ENCODE results near the gene WDHD1. TPM values are rescaled to one million over a fixed set of nuclear protein-coding genes. Genes with fewer than 3 reads are reported as not detected.
"Not testable (repeated sequence)": the region's sequence is repeated elsewhere in the genome, so short reads cannot be mapped to it uniquely, and the experiment has no call there.

WDHD1 gene
- total RNA-seq, 2 experiments from 2014 or later, result 36.2 to 36.9 TPM

DNA sequence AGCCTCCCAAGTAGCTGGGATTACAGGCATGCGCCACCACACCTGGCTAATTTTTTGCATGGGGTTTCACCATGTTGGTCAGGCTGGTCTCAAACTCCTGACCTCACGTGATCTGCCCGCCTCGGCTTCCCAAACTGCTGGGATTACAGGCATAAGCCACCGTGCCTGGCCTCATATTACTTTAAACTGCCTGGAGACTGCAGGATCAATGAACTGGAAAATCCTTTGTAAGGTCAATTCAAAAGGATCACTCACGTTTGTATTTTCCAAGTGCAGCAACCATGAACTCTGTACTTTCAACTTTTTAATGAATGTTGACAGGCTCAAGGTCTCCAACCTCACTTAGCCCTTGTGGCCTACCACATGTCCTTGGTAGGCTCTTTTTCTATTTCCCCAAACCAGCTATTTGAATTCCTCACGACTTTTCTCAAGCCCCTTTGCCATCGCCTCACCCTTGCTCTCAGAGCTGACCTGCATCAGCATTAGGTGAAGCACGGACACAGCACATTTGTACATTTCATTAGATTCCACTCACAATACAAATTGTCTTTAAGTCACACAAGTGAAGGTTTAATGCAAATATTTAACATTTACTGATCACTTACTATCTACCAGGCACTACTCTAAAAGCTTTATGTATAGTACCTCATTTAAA lies 82.0 kb downstream of the WDHD1 start:
- Mint-ChIP-seq H3K27me3 (no peaks in the 10 kb centered on the region), H3K4me1 (peaks cover 15% of the 10 kb centered on the region), H3K36me3 (ENCODE audit: low read depth) (peaks cover 36% of the 10 kb centered on the region), H3K9me3 (peaks cover under 1% of the 10 kb centered on the region), H3K27ac (no peak overlapping the region), H3K4me3 (no peak overlapping the region)
- DNase-seq, result no peak
- POLR2A ChIA-PET, result no interaction called here
- CTCF ChIA-PET, result no interaction called here

DNA sequence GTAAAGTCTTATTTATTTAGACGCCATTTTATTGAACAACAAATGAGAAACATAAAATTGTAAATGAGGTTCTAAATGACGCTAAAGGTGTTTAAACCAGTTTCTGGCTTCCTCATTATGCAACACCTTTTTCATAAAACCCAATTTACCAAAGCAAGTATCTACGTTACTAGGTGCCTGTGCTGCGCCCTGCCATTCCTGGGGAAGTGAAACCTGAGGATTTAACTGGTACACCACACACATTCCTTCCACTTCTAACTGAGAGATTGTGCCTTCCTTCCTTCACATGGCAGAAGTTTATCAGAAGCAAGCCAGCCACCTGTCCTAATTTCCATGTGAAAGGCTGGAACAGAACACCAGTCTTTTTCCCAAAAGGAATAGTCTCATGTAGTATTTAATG lies 84.0 kb downstream of the WDHD1 start:
- Mint-ChIP-seq H3K36me3 (ENCODE audit: low read depth) (peaks cover 18% of the 10 kb centered on the region), H3K4me3 (no peak overlapping the region), H3K27ac (no peak overlapping the region), H3K9me3 (no peaks in the 10 kb centered on the region), H3K4me1 (peaks cover 11% of the 10 kb centered on the region), H3K27me3 (no peaks in the 10 kb centered on the region)
- ChIA-PET POLR2A (no interaction called here), CTCF (no interaction called here)
- no peak for DNase-seq

DNA sequence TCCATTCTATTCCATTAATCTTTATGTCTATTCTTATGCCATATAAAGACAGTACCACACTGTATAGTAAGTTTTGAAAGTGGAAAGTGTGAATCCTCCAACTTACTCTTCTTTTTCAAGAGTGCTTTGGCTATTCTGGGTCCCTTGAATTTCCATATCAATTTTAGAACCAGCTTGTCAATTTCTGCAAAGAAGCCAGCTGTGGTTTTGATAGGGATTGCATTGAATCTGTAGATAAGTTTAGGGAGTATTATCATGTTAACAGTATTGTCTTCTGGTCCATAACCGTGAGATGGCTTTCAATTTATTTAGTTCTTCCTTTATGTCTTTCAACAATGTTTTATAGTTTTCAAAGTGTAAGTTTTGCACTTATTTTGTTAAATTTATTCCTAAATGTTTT lies 90.1 kb downstream of the WDHD1 start:
- H3K36me3 Mint-ChIP-seq (ENCODE audit: low read depth), result no peaks in the 10 kb centered on the region
- POLR2A ChIA-PET, result interaction anchor here (1.0 to 1.8 kb wide), 2 partner anchors 11 to 34 kb away, joined by 3 to 4 read pairs; partner anchors contain the start of gene GCH1
- no peaks in the 10 kb centered on the region for H3K4me1 Mint-ChIP-seq
- no peaks in the 10 kb centered on the region for H3K27me3 Mint-ChIP-seq
- DNase-seq, result no peak
- no peak overlapping the region for H3K27ac Mint-ChIP-seq
- CTCF ChIA-PET, result no interaction called here
- H3K9me3 Mint-ChIP-seq, result no peaks in the 10 kb centered on the region
- no peak overlapping the region for H3K4me3 Mint-ChIP-seq

DNA sequence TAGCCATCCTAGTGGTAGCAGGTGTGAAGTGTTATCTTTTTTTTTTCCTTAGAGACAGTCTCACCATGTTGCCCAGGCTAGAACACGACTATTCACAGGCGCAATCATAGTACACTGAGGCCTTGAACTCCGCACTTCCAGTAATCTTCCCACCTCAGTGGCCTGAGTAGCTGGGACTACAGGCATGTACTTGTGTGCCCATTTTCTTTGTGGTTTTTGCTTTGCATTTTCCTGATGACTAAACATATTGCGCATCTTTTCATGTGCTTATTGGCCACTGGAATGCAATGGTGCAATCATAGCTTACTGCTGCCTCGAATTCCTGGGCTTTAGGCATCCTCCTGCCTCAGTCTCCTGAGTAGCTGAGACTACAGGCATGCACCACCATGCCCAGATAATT lies 90.9 kb downstream of the WDHD1 start:
- no peak for DNase-seq
- ChIA-PET CTCF (interaction anchor here (0.6 kb wide), 1 partner anchor 36 kb away, joined by 3 read pairs; no protein-coding TSS in a partner anchor), POLR2A (no interaction called here)
- no peaks in the 10 kb centered on the region for H3K27me3 Mint-ChIP-seq
- H3K4me1 Mint-ChIP-seq, result peaks cover 2% of the 10 kb centered on the region
- H3K4me3 Mint-ChIP-seq, result no peak overlapping the region
- no peak overlapping the region for H3K27ac Mint-ChIP-seq
- no peaks in the 10 kb centered on the region for H3K36me3 Mint-ChIP-seq (ENCODE audit: low read depth)
- no peaks in the 10 kb centered on the region for H3K9me3 Mint-ChIP-seq

DNA sequence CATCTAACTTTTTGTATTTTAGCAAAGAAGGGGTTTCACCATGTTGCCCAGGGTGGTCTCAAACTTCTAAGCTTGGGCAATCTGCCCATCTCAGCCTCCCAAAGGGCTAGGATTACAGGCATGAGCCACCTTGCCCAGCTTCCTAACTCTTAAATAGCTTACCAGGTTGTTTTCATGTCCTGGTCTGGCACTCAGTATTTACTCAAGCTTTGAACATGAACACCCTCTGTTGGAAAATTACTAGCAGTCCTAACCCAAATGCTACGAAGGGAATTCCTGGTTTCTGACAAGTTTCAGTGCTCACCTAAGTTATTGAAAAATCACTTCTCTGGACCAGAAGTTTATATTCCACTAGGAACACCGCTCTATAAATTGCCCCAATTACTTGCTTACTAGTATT lies 91.8 kb downstream of the WDHD1 start:
- no peaks in the 10 kb centered on the region for H3K9me3 Mint-ChIP-seq
- CTCF ChIA-PET, result no interaction called here
- POLR2A ChIA-PET, result no interaction called here
- peaks cover 2% of the 10 kb centered on the region for H3K4me1 Mint-ChIP-seq
- no peaks in the 10 kb centered on the region for H3K27me3 Mint-ChIP-seq
- no peak overlapping the region for H3K27ac Mint-ChIP-seq
- H3K4me3 Mint-ChIP-seq, result no peak overlapping the region
- no peaks in the 10 kb centered on the region for H3K36me3 Mint-ChIP-seq (ENCODE audit: low read depth)
- no peak for DNase-seq

DNA sequence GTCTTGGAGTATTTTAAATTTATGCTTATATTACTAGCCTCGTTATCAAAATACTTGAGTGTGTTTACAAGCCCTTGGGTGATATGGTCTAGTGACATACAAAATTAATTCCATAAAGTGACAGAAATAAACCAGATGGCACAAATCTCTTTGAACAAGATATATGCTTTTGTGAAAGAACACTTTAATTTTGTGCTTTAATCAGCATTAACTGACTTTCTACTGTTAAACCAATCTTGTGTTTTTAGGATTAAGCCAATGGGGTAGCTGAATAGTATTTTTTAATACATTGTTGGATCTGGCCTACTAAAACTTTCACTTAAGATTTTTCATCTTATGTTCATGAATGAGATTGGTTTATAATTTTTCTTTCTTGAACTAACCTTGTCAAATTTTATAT lies 93.9 kb downstream of the WDHD1 start:
- Mint-ChIP-seq H3K9me3 (no peaks in the 10 kb centered on the region), H3K36me3 (ENCODE audit: low read depth) (no peaks in the 10 kb centered on the region), H3K4me3 (no peak overlapping the region), H3K4me1 (peaks cover 2% of the 10 kb centered on the region), H3K27me3 (no peaks in the 10 kb centered on the region), H3K27ac (no peak overlapping the region)
- no peak for DNase-seq
- ChIA-PET CTCF (no interaction called here), POLR2A (no interaction called here)

DNA sequence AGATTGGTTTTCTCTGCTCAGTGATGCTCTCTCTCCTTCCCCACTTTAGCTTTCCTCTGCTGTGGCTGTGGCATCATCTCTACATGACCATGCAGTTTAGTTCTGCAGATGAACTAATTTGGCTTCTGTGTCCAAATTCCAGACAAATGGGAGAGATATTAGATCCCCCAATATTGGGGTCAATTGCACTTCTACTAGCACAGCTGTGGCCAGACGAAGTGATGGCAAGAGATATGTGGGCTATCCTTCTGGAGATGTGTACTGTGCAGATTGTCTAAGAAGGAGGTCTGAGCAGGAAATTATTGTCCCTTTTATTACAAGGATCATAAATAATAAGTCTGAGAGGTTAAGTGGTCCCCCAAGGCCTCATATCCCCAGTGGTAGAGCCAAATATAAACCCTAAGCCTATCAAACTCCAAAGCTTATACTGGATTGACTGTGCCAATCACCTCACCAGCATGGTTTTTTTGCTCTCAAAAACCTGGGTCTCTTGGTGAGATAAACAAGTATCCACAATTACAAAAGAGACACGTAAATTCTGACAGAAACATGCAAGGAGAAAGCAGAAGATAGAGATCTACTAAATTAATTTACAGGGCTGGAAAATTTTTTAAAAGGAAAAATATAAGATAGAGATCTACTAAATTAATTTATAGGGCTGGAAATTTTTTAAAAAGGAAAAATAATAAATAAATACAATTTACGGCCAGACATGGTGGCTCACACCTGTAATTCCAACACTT lies 95.1 kb downstream of the WDHD1 start:
- ChIA-PET POLR2A (no interaction called here), CTCF (no interaction called here)
- Mint-ChIP-seq H3K36me3 (ENCODE audit: low read depth) (no peaks in the 10 kb centered on the region), H3K4me1 (peaks cover 6% of the 10 kb centered on the region), H3K27me3 (no peaks in the 10 kb centered on the region), H3K27ac (no peak overlapping the region), H3K4me3 (no peak overlapping the region), H3K9me3 (no peaks in the 10 kb centered on the region)
- no peak for DNase-seq

DNA sequence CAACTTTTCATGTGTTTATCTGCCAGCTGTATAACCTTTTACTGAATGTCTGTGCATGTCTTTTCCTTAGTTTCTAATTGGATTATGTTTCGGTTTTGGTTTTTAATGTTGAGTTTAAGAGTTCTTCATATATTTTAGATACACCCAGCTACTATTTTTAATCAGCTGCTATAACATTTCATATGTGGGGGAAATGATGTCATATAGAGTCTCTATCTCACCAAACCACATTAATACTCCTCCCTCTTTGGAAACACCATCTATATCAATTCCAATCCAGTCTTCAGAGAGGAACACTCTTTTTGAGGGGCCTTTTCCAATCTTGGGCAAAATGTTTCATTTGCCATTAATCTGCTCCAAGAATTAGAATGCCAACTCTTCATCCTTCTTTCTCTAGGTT lies 95.8 kb downstream of the WDHD1 start:
- DNase-seq, result no peak
- Mint-ChIP-seq H3K36me3 (ENCODE audit: low read depth) (no peaks in the 10 kb centered on the region), H3K4me1 (peaks cover 6% of the 10 kb centered on the region), H3K9me3 (no peaks in the 10 kb centered on the region), H3K27ac (no peak overlapping the region), H3K4me3 (no peak overlapping the region), H3K27me3 (no peaks in the 10 kb centered on the region)
- ChIA-PET POLR2A (no interaction called here), CTCF (no interaction called here)

DNA sequence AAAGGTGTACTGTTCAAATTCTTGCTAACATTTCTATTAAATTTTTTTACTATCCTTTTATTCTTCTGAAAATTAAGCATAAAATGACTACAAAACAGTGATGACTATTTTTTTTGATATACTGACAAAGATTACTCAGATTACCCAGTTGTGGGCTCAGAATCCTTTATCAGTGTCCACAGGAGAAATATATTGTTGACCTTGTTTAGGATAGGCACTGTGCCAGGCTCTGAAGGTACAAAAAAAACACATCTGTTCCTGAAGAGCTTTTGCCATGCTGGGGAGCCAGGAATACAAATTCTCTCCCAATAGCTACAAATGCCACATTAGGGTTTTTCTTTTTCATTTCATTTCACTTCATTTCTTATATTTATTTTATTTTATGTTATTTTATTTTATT lies 97.3 kb downstream of the WDHD1 start:
- Mint-ChIP-seq H3K4me3 (no peak overlapping the region), H3K36me3 (ENCODE audit: low read depth) (no peaks in the 10 kb centered on the region), H3K27me3 (no peaks in the 10 kb centered on the region), H3K4me1 (peaks cover 6% of the 10 kb centered on the region), H3K9me3 (no peaks in the 10 kb centered on the region), H3K27ac (no peak overlapping the region)
- POLR2A ChIA-PET, result no interaction called here
- DNase-seq, result no peak
- CTCF ChIA-PET, result no interaction called here

DNA sequence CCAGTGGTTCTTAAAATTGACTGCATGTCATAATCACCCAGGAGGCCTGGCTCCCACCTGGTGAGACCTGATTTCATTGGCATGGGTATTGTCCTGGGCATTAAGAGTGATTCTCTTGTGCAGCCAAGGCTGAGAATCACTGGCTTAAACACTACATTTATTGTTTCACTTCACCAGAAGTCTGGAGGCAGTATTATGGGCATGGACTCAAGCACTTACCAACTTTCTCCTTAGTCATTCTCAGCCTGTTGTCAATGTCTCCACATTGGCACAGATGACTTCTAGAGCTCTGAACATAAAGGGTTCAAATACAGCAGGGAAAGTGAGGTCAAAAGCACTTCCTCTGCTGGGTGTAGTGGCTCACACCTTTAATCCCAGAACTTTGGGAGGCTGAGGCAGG lies 98.7 kb downstream of the WDHD1 start:
- Mint-ChIP-seq H3K4me1 (peaks cover 6% of the 10 kb centered on the region), H3K4me3 (no peak overlapping the region), H3K27ac (no peak overlapping the region), H3K36me3 (ENCODE audit: low read depth) (no peaks in the 10 kb centered on the region), H3K27me3 (no peaks in the 10 kb centered on the region), H3K9me3 (no peaks in the 10 kb centered on the region)
- ChIA-PET CTCF (interaction anchor here (1.0 kb wide), 1 partner anchor 25 kb away, joined by 3 read pairs; no protein-coding TSS in a partner anchor), POLR2A (no interaction called here)
- DNase-seq, result no peak

DNA sequence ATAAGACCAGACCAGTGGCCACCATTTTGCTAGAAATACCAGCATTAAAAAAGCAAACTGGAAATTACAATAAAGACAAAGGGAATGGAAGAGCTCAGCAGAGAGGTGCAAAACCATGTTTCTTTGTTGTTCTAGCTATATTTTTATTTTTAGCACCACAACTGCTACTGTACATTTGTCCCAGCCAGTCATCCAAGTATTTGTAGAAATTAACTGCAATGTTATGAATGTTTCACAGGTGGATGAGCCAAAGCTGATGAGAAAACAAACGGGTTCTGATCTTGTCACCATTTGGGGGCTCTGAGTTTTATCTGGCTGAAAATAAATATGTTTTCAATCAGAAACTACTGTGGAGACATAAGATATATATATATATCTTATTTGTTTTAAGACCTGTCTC lies 99.3 kb downstream of the WDHD1 start:
- no peaks in the 10 kb centered on the region for H3K9me3 Mint-ChIP-seq
- H3K4me1 Mint-ChIP-seq, result peaks cover 10% of the 10 kb centered on the region
- no peaks in the 10 kb centered on the region for H3K36me3 Mint-ChIP-seq (ENCODE audit: low read depth)
- CTCF ChIA-PET, result no interaction called here
- no peak for DNase-seq
- H3K4me3 Mint-ChIP-seq, result no peak overlapping the region
- no peaks in the 10 kb centered on the region for H3K27me3 Mint-ChIP-seq
- H3K27ac Mint-ChIP-seq, result no peak overlapping the region
- POLR2A ChIA-PET, result no interaction called here

DNA sequence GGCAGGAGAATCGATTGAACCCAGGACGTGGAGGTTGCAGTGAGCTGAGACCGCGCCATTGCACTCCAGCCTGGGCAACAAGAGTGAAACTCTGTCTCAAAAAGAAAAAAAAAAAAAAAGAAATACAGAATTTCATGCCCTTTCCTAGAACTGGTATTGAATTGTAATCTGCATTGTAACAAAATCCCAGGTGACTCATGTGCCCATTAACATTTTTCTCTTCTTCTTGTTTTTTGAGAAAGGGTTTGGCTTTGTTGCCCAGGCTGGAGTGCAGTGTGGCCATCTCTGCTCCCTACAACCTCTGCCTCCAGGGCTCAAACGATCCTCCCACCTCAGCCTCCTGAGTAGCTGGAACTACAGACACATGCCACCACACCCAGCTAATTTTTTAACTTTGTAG lies 100.3 kb downstream of the WDHD1 start:
- DNase-seq; H3K27ac Mint-ChIP-seq; CTCF ChIA-PET; H3K27me3 Mint-ChIP-seq; H3K36me3 Mint-ChIP-seq (ENCODE audit: low read depth); H3K4me3 Mint-ChIP-seq; H3K9me3 Mint-ChIP-seq: not testable (repeated sequence)
- H3K4me1 Mint-ChIP-seq, result peaks cover 13% of the 10 kb centered on the region
- POLR2A ChIA-PET, result interaction anchor here (0.6 to 1.0 kb wide), 2 partner anchors 10 to 457 kb away, joined by 3 read pairs; no protein-coding TSS in a partner anchor

DNA sequence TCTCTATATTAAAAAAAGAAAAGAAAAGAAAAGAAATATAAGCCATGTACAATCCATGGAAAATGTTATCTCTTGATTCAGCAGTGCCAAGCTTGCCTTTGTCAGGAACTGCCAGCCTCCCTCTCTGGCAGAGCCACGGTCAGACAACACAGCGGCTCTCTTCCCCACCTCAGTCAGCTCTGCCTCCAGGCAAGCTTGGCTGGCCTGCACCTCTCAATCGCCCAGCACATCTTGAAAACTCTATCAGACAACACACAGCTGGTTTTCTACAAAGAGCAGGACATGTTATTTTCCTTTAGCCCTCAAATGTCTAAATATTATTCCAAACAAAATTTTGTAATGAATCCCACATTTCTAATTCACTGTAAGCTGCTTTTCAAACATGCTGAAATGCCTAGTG lies 104.3 kb downstream of the WDHD1 start:
- Mint-ChIP-seq H3K9me3 (no peaks in the 10 kb centered on the region), H3K27ac (no peak overlapping the region), H3K36me3 (ENCODE audit: low read depth) (no peaks in the 10 kb centered on the region), H3K4me1 (peaks cover 12% of the 10 kb centered on the region), H3K27me3 (no peaks in the 10 kb centered on the region), H3K4me3 (no peak overlapping the region)
- ChIA-PET CTCF (no interaction called here), POLR2A (interaction anchor here (1.1 kb wide), 1 partner anchor 14 kb away, joined by 3 read pairs; no protein-coding TSS in a partner anchor)
- no peak for DNase-seq

DNA sequence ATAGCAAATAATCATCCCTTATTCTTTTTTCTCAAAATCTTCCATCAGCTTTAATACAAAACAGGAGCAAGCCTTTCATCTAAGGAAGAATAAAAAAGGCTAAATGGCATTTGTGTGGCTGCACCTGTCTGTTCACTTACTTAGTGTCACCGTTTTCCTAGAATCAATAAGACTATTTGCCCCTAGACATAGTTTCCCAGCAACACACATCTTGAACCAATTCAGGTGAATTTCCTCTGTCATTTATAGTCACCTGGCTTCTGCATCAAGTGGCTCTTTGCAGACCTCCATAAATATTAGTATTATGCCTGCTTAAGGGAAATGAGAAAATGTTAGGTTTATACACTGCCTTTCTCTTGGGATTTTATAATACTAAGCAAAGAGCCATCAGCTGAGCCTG lies 106.8 kb downstream of the WDHD1 start:
- H3K36me3 Mint-ChIP-seq (ENCODE audit: low read depth), result no peaks in the 10 kb centered on the region
- no peaks in the 10 kb centered on the region for H3K9me3 Mint-ChIP-seq
- H3K27ac Mint-ChIP-seq, result no peak overlapping the region
- peaks cover 2% of the 10 kb centered on the region for H3K27me3 Mint-ChIP-seq
- no peak for DNase-seq
- ChIA-PET POLR2A (no interaction called here), CTCF (no interaction called here)
- no peak overlapping the region for H3K4me3 Mint-ChIP-seq
- H3K4me1 Mint-ChIP-seq, result peaks cover 7% of the 10 kb centered on the region
